D341Med (cell line): ENCODE data around the gene NFATC1.

Experiments used
- DNase-seq: peaks from one replicate; pipeline ENCODE4 v3.0.0; 2012; ENCODE audit warnings: low spot score

Gene NFATC1

DNA sequence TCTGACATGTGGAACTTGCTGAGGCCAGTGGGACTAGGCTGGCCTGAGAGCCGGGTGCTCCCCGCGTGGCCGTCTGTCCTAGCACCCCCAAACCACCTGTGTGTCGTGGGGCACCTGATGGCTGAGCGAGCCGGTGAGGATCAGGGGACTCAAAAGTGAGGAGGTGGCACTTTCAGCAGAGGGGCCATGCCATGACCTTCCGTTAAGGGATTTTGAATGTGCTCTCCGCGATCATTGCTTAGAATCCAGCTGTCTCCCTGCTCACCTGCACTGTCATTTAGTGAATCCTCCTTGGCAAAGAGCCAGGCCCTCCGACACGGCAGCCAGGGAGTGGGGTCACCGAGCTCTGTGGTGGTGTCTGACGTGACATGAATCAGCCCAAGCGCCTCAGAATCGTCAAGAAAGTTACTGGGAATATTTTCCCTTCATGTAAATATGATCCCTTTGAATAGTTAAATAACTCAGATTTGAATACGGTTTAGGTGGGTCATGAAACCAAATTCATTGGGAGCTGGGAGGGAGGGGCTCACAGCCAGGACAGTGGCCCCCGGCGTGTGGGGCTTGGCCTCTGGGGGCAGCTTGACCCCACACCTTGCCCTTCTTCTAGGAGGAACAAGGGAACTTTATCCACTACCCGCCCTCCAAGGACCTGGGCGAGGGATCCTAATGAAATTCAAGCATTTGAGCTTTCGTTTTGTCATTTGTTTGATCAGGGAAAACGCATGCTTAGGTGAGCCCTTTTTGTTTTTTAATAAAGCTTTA is 9.5 kb downstream of the NFATC1 start:
- DNase-seq: no peak

DNA sequence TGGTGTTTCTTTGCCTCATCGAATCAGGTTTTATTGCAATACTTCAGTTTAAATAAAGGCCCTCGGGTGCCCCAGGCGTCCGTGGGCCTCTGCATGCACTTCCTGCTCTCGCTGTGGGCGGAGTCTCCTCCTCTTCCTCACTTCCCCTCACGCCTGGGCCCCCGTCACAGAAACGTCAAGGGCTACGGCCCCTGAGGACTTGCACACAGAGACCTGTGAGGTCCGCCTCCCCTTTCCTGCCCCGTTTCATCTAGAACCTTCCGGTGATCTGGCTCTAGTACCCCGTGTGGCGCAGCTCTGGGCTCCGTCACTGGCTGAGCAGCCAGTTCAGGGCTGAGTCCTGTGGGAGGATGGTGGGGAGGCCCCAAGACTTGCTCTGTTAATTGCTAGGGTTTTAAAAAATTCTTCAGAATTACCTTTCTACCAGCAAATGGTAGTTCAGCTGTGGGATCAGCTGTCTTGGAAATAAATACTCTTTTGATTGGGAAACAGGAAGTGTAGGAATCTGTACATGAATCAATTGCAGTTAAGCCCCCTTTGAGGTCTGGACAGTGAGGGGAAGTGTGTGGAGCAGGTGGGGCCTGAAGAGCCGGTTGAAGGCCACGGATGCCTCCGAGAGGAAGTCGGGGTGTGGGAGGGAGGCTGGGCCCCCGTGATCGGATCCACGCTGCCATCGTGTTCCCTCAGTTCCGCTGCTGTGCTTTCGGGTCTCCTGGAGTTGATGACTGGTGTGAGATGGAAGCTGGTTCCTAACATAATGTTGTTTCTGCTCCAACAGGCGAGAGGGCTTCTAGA is 10.2 kb downstream of the NFATC1 start:
- no peak for DNase-seq

- no peak for DNase-seq
Observed at GRCh38 chr18:79406708-79407107, 11.0 kb downstream of the NFATC1 start.

DNA sequence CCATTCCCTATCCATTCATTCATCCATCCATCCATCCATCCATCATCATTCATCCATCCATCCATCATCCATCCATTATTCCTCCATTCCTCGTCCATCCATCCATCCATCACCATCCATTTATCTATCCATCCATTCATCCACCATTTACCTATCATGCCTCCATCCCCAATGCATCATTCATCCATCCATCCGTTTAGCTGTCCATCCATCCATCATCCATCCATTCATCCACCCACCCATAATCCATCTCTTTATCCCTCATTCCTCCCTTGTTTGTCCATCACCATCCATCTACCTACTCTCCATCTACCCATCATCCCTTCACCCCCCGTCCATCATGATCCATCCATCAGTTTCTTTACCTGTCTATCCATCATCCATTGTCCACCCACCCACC is 13.6 kb downstream of the NFATC1 start:
- DNase-seq: no peak

- DNase-seq: no peak
Observed at GRCh38 chr18:79410171-79410641, 14.5 kb downstream of the NFATC1 start.

- DNase-seq: no peak
Observed at GRCh38 chr18:79410731-79411613, 15.2 kb downstream of the NFATC1 start.

DNA sequence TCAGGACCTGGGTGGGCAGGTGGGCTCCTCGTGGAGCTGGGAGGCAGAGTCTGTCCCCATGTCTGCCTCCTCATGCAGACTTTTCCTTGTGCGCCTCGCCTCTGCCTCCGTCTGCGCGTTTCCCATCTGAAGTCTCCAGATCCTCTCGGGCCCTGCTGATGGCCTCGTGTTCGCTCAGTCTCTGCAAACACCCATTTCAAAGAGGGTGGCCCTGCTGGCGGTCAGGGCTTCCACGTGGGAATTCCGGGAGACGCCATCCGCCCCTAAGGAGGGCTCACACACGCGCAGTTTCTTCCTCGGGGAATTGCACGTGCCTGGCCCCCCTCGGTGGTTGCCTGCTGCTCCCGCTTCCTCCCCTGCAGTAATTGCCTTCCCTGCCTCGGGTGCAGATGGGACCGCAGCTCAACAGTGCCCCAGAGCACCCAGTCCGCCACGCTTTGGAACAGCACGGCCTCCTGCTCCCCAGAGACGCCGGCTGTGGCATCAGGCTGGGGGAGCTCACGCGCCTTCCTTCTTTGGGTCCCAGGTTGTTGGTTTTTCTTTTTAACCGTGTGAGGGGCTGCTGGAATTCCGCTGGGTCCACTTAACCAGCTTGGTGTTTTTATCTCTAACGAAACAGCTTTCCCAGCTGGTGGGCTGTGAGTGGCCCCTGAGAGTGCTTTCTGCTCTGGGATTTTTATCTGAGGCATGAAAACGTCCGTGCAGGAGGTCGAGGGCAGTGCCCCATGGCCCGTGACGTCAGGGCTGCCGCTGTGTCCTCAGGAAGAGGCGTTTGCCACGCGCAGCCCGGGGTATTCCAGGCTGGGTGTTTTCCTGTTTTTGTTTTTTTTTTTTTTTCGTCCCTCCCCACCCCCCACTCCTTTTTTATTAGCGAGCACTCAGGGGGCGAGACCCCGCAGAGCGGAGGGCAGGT is 16.1 kb downstream of the NFATC1 start:
- no peak for DNase-seq

GRCh38 chr18:79413025-79413424 is 17.3 kb downstream of the NFATC1 start:
- no peak for DNase-seq

- DNase-seq: no peak
Observed at GRCh38 chr18:79413426-79413825, 17.7 kb downstream of the NFATC1 start.

- DNase-seq: no peak
Observed at GRCh38 chr18:79413901-79414300, 18.2 kb downstream of the NFATC1 start.

DNA sequence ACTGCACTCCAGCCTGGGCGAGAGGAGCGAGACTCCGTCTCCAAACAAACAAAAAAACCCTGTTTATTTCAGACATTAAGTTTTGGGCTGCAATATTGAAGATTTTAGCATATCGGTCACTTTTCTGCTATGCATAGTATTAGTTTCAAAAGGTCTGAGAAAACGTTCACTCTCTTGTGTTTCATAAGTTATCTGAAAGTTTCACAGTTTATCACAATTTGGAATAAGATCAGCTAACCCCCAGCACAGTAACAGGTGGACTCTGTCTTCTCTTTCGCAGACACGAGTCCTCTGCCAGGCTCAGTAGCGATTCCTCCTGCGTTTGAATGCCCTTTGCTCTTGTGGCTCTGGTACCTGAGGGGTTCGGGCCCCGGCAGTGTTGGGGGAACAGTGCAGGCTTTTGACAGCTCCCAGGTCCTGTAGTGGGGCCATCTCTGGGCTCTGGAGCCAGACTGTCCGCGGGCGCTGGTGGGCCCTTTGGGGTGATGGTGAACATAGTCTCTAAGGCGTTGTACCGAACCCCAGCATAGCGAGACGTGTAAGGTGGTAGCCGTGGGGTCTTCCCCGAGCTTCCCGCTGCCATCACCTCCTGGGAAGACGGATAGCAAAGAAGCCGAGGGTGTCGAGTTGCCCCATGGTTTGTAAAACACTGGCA is 20.4 kb downstream of the NFATC1 start:
- DNase-seq: no peak

DNA sequence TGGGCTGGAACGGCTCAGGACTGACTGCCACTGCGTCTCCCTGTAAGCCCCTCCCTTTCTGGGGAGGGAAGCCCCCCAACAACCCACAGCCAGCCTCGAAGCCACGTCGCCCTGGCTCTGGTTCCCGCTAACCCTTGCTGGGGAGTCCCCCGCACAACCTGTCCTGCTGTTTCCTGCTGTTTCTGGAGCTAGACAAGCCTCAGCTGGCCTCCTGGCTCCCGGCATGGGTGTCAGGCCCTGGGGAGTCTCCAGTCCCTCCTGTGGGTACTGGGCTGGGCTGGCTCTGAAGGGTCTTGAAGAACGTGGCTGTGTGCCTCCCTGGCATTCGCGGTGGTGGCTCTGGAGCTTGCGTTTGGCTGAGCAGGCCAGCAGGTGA is 20.9 kb downstream of the NFATC1 start:
- DNase-seq: no peak

- no peak for DNase-seq
Observed at GRCh38 chr18:79418236-79418635, 22.5 kb downstream of the NFATC1 start.

DNA sequence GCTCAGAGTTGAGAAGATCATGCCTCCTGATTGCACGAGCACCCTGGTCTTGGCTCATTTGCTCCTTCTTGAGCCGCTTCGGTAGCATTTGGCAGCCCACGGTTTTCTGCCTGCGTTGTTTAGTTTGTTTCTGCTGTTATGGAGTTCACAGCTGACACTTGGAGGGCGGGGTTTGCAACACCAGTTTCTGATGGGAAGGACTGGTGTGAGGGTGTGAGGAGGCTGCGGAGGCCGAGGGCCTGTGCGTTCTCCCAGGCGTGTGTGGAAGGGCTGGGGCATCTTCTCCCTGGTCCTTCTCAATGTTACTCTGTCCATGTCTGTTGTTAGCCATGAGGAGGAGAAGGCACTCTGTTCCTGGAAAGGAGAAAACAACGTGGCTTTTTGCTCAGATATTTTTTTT is 22.9 kb downstream of the NFATC1 start:
- DNase-seq: no peak

DNA sequence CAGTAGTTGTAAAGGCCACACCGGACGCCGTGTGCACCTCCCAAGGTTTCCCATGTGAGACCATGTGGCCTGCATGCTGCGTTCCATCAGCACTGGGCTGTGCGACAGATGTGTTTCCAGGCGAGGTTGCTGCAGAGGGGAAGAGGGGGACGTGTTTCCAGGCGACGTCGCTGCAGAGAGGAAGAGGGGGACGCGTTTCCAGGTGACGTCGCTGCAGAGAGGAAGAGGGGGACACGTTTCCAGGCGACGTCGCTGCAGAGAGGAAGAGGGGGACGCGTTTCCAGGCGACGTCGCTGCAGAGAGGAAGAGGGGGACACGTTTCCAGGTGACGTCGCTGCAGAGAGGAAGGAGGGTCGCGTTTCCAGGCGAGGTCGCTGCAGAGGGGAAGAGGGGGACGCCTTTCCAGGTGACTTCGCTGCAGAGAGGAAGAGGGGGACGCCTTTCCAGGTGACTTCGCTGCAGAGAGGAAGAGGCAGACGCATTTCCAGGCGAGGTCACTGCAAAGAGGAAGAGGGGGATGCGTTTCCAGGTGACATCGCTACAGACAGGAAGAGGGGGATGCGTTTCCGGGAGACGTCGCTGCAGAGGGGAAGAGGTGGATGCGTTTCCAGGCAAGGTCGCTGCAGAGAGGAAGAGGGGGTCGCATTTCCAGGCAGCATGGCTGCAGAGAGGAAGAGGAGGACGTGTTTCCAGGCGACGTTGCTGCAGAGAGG is 24.5 kb downstream of the NFATC1 start:
- no peak for DNase-seq

DNA sequence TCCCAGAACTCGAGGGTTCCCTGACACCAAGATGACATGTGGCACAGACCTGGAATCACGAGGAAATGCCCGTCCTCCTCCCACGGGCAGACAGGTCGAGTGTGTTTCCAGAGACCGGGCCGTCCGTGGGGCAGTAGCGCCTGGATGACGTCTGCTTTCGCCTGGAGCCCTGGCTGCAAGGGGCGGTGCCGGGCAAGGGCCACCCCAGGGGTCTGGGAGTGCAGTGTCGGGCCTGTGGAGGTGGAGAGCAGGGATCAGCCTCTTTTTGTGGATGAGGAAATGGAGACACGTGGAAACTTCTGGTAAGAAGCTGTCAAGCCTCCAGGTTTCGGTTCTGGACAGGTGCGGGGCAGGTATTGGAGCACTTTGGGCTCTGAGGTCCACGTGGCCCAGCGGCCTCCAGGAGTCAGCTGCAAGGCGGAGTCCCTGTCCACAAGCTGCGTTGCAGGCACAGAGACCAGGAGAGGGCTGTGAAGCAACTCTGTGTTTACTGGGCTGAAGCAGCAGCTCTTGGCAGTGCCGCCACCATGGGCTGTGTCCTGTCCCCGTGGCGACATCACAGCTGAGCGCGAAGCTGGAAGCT is 25.6 kb downstream of the NFATC1 start:
- no peak for DNase-seq

- DNase-seq: no peak
Observed at GRCh38 chr18:79422022-79422782, 26.5 kb downstream of the NFATC1 start.

- DNase-seq: no peak
Observed at GRCh38 chr18:79422783-79423165, 27.0 kb downstream of the NFATC1 start.
